GM18517 (cell line): ENCODE results near the gene THADA.

Source experiments
- ATAC-seq: cut with Tn5 transposase; IDR thresholded peaks from one replicate; pipeline ENCODE4 v1.9.1; 2021; ENCODE audit warnings: mild to moderate bottlenecking, moderate library complexity; ENCODE audit not compliant: unreplicated experiment

Gene THADA

GRCh38 chr2:43360137-43360536, 235.7 kb downstream of the THADA start:
- ATAC-seq = no peak

GRCh38 chr2:43358410-43359201, 237.2 kb downstream of the THADA start:
- ATAC-seq = no peak

GRCh38 chr2:43356774-43357173, 239.1 kb downstream of the THADA start:
- ATAC-seq = no peak

GRCh38 chr2:43355399-43355798, 240.4 kb downstream of the THADA start:
- ATAC-seq = no peak

- no peak for ATAC-seq
Observed at GRCh38 chr2:43349904-43350303, 245.9 kb downstream of the THADA start.

- ATAC-seq = no peak
Observed at GRCh38 chr2:43348908-43349661, 246.8 kb downstream of the THADA start.

- ATAC-seq = no peak
Observed at GRCh38 chr2:43347746-43348145, 248.1 kb downstream of the THADA start.

- ATAC-seq = no peak
Observed at GRCh38 chr2:43346602-43347567, 249.0 kb downstream of the THADA start.

GRCh38 chr2:43345872-43346271, 250.0 kb downstream of the THADA start:
- ATAC-seq = no peak

- ATAC-seq = no peak
Observed at GRCh38 chr2:43345391-43345813, 250.4 kb downstream of the THADA start.

- no peak for ATAC-seq
Observed at GRCh38 chr2:43344868-43345373, 250.9 kb downstream of the THADA start.

- ATAC-seq = no peak
Observed at GRCh38 chr2:43343573-43344304, 252.1 kb downstream of the THADA start.

GRCh38 chr2:43341959-43342757, 253.7 kb downstream of the THADA start:
- no peak for ATAC-seq

- ATAC-seq = no peak
Observed at GRCh38 chr2:43340945-43341356, 254.9 kb downstream of the THADA start.

GRCh38 chr2:43340066-43340465, 255.8 kb downstream of the THADA start:
- ATAC-seq = no peak

- no peak for ATAC-seq
Observed at GRCh38 chr2:43333656-43334144, 262.1 kb downstream of the THADA start.

GRCh38 chr2:43333101-43333655, 262.7 kb downstream of the THADA start:
- ATAC-seq = no peak

GRCh38 chr2:43332653-43333052, 263.2 kb downstream of the THADA start:
- ATAC-seq = no peak

GRCh38 chr2:43331422-43331821, 264.4 kb downstream of the THADA start:
- ATAC-seq = no peak
